ENCODE results near the gene DOCK1. TPM values are rescaled to one million over a fixed set of nuclear protein-coding genes. Genes with fewer than 3 reads are reported as not detected.

The DOCK1 gene
- total and polyA plus RNA-seq, 5 donors: 7.8 to 23.1 (median 20.8) TPM

GRCh38 chr10:127013211-127013656, 108.0 kb downstream of the DOCK1 start:
- whole genome bisulfite sequencing: 29% methylated on average over 9 of the region's 9 CpGs
- intact Hi-C loops (cut with DNase I): no loop called here
- no peak overlapping the region for H3K27ac ChIP-seq (ENCODE audit: low read length)
- ATAC-seq (peak; percentile 49 to 50), DNase-seq (peak in 2 of 3 donors; percentile 49 to 50)
- H3K27me3 ChIP-seq (ENCODE audit: control insufficient read depth, insufficient read depth): no peaks in the 10 kb centered on the region
- H3K4me1 ChIP-seq (ENCODE audit: control insufficient read depth, insufficient read depth, low read length): no peaks in the 10 kb centered on the region
- no peak overlapping the region for H3K4me3 ChIP-seq (ENCODE audit: low read length)
- H3K9me3 ChIP-seq (ENCODE audit: control insufficient read depth, low read length): no peaks in the 10 kb centered on the region

DNA sequence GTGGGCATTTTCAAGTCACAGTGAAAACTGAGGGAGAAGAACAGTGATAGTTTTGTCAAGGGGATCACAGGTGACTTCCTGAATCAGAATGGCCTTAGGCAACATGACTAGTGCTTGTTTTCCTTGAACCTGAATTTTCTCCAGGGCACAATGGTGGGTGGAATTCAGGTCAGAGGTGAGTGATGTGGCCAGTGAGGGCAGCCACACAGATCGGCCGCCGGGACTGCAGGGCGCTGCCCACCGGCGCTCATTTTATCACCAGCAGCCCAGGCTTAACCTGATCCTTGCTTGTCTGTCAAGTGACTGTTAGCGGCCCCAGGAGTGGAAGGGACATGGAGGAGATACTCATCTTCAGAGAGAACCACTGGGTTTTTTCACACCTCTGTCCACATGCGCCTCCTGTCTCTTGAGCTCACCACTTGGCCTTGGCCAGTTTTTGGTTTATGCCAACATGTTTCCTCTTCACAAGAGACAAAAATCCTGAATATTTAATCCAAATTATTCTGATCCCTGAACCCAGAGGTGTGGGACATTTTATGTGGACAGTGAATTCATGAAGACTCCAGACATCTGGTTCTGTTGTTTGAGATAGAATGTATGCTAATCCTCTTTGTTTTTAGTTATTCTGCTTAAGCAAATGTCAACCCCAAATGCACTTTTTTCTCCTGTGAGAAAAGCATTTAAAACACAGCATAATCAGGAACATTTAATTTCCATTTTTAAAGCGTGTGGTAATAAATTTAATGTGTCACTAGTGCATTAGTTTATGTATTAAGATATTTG, 108.7 kb downstream of the DOCK1 start:
- H3K27ac ChIP-seq (ENCODE audit: low read length): no peak overlapping the region
- WGBS: 74% methylated on average over 9 of the region's 9 CpGs
- intact Hi-C loops (cut with DNase I): no loop called here
- no peaks in the 10 kb centered on the region for H3K4me1 ChIP-seq (ENCODE audit: control insufficient read depth, insufficient read depth, low read length)
- H3K4me3 ChIP-seq (ENCODE audit: low read length): no peak overlapping the region
- DNase-seq (no peak), ATAC-seq (peak in 1 of 2 donors; percentile 17)
- no peaks in the 10 kb centered on the region for H3K9me3 ChIP-seq (ENCODE audit: control insufficient read depth, low read length)
- no peaks in the 10 kb centered on the region for H3K27me3 ChIP-seq (ENCODE audit: control insufficient read depth, insufficient read depth)

- Histone ChIP-seq H3K4me3 (ENCODE audit: low read length) (no peak overlapping the region), H3K4me1 (ENCODE audit: control insufficient read depth, insufficient read depth, low read length) (no peaks in the 10 kb centered on the region), H3K27me3 (ENCODE audit: control insufficient read depth, insufficient read depth) (no peaks in the 10 kb centered on the region), H3K9me3 (ENCODE audit: control insufficient read depth, low read length) (no peaks in the 10 kb centered on the region), H3K27ac (ENCODE audit: low read length) (no peak overlapping the region)
- no peak for DNase-seq
- 89% methylated on average over 4 of the region's 4 CpGs for WGBS
- no peak for ATAC-seq
- intact Hi-C loops (cut with DNase I): no loop called here
These were observed 109.4 kb downstream of the DOCK1 start for GRCh38 chr10:127014671-127015070.

DNA sequence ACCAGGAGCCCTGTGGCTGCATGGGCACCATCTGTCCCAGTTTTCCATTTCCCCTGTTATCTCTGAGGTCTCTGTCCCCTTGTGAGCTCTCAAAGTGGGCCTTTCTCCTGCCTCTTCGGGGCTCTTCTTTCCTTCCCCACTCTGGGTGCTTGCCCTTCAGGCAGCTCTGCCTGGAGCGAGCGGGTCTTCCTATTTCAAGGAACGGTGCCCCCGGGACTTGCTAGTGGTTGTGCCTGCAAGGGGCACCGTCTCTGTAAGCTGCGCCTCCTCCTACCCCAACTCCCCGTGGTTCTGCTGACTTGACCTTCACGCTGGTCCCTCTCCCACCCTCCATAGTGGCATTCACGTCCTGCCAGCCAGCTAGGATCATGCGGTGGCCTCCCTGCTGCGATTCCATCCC, 110.1 kb downstream of the DOCK1 start:
- H3K27ac ChIP-seq (ENCODE audit: low read length): no peak overlapping the region
- H3K9me3 ChIP-seq (ENCODE audit: control insufficient read depth, low read length): no peaks in the 10 kb centered on the region
- DNase-seq: no peak
- H3K4me3 ChIP-seq (ENCODE audit: low read length): no peak overlapping the region
- H3K27me3 ChIP-seq (ENCODE audit: control insufficient read depth, insufficient read depth): no peaks in the 10 kb centered on the region
- intact Hi-C loops (cut with DNase I): no loop called here
- no peak for ATAC-seq
- 96% methylated on average over 12 of the region's 12 CpGs for WGBS
- no peaks in the 10 kb centered on the region for H3K4me1 ChIP-seq (ENCODE audit: control insufficient read depth, insufficient read depth, low read length)

- Histone ChIP-seq H3K9me3 (ENCODE audit: control insufficient read depth, low read length) (no peaks in the 10 kb centered on the region), H3K27ac (ENCODE audit: low read length) (no peak overlapping the region), H3K4me1 (ENCODE audit: control insufficient read depth, insufficient read depth, low read length) (no peaks in the 10 kb centered on the region), H3K4me3 (ENCODE audit: low read length) (no peak overlapping the region), H3K27me3 (ENCODE audit: control insufficient read depth, insufficient read depth) (no peaks in the 10 kb centered on the region)
- intact Hi-C loops (cut with DNase I): no loop called here
- 94% methylated on average over 11 of the region's 11 CpGs for WGBS
- DNase-seq: no peak
- no peak for ATAC-seq
These were observed 111.1 kb downstream of the DOCK1 start for GRCh38 chr10:127016331-127016730.

DNA sequence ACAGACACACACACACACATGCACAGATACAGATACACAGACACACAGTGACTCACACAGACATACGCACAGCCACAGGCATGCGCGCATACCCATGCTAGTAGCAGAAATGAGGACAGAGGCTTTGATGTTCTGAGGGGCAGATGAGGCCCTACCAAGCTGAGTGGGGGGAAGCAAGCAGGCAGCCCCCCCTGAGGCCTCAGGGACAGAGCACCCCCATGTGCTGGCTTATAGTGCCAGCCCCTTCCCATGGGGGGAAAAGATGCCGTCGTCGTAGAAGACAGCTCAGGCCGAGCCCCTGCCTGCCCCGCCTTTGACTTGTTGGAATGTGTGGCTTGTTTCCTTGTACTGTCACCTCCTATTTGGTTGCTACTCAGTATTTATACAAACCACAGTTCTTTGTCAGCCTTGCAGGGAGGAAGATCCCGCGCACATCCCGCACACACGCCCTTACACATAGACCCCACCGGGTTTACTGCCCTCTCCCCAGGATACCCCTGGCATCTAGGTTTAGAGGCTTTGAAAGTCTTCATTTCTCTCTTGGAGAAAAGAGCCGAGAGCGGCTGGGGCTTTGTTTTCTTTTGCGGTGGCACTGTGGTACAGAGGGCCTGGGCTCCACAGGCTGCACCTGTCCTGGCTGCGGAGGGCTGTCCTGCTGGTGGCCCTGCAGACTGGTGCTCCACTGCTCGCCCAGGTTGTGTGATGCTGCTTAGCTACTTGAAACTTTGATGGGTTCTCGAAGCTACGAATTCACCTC, 112.5 kb downstream of the DOCK1 start:
- intact Hi-C loops (cut with DNase I): no loop called here
- H3K4me3 ChIP-seq (ENCODE audit: low read length): no peak overlapping the region
- no peaks in the 10 kb centered on the region for H3K27me3 ChIP-seq (ENCODE audit: control insufficient read depth, insufficient read depth)
- no peak for ATAC-seq
- no peak for DNase-seq
- no peak overlapping the region for H3K27ac ChIP-seq (ENCODE audit: low read length)
- no peaks in the 10 kb centered on the region for H3K9me3 ChIP-seq (ENCODE audit: control insufficient read depth, low read length)
- 92% methylated on average over 20 of the region's 20 CpGs for WGBS
- H3K4me1 ChIP-seq (ENCODE audit: control insufficient read depth, insufficient read depth, low read length): no peaks in the 10 kb centered on the region

DNA sequence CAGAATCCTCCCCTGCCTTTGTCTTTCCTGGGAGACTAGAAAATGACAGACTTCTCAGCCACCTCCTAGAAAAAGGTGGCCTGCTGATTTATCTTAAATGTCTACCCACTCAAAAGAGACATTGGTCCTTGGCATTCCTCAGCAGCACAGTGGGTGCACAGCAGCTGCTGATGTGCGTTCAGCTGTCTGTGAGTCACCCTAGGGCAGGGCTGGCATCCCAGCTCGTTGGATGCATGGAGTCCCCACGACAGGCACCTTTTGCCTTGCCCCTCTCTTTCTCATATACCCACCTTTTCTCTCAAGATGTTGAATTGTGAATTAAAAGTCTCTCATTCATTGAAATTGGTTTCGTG, 113.0 kb downstream of the DOCK1 start:
- Histone ChIP-seq H3K27me3 (ENCODE audit: control insufficient read depth, insufficient read depth) (no peaks in the 10 kb centered on the region), H3K4me3 (ENCODE audit: low read length) (no peak overlapping the region), H3K27ac (ENCODE audit: low read length) (no peak overlapping the region), H3K9me3 (ENCODE audit: control insufficient read depth, low read length) (no peaks in the 10 kb centered on the region), H3K4me1 (ENCODE audit: control insufficient read depth, insufficient read depth, low read length) (no peaks in the 10 kb centered on the region)
- no peak for DNase-seq
- intact Hi-C loops (cut with DNase I): no loop called here
- ATAC-seq: no peak
- 93% methylated on average over 4 of the region's 4 CpGs for WGBS

- no peaks in the 10 kb centered on the region for H3K4me1 ChIP-seq (ENCODE audit: control insufficient read depth, insufficient read depth, low read length)
- ATAC-seq: no peak
- H3K9me3 ChIP-seq (ENCODE audit: control insufficient read depth, low read length): no peaks in the 10 kb centered on the region
- no peaks in the 10 kb centered on the region for H3K27me3 ChIP-seq (ENCODE audit: control insufficient read depth, insufficient read depth)
- intact Hi-C loops (cut with DNase I): no loop called here
- no peak for DNase-seq
- H3K4me3 ChIP-seq (ENCODE audit: low read length): no peak overlapping the region
- H3K27ac ChIP-seq (ENCODE audit: low read length): no peak overlapping the region
- 99% methylated on average over 8 of the region's 8 CpGs for WGBS
These were observed 113.5 kb downstream of the DOCK1 start for GRCh38 chr10:127018766-127019165.

- H3K4me1 ChIP-seq (ENCODE audit: control insufficient read depth, insufficient read depth, low read length): no peaks in the 10 kb centered on the region
- no peak overlapping the region for H3K4me3 ChIP-seq (ENCODE audit: low read length)
- DNase-seq (no peak), ATAC-seq (no peak)
- no peak overlapping the region for H3K27ac ChIP-seq (ENCODE audit: low read length)
- no peaks in the 10 kb centered on the region for H3K27me3 ChIP-seq (ENCODE audit: control insufficient read depth, insufficient read depth)
- intact Hi-C loops (cut with DNase I): no loop called here
- no peaks in the 10 kb centered on the region for H3K9me3 ChIP-seq (ENCODE audit: control insufficient read depth, low read length)
- 99% methylated on average over 3 of the region's 3 CpGs for WGBS
These were observed 115.0 kb downstream of the DOCK1 start for GRCh38 chr10:127020260-127020659.

DNA sequence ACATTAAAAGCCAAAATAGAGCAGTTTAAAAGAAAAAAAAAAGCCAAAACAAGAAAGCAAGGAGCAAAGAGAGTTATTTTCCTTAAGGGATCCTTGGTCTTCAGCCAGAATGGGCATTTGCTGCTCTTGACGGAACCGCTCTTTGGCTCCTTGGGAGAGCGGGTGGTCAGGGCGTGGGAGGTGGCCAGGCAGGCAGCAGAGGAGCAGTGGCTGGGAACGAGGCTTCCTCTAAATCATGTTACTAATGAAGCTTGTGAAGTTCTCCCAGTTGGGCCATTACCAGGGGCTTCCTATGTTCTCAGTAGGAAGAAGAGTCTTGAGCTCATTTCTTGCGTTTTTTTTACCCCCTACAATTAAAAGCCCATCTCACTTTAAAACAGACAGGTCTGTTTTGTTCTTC, 116.6 kb downstream of the DOCK1 start:
- Histone ChIP-seq H3K27ac (ENCODE audit: low read length) (no peak overlapping the region), H3K4me1 (ENCODE audit: control insufficient read depth, insufficient read depth, low read length) (no peaks in the 10 kb centered on the region), H3K9me3 (ENCODE audit: control insufficient read depth, low read length) (no peaks in the 10 kb centered on the region), H3K27me3 (ENCODE audit: control insufficient read depth, insufficient read depth) (no peaks in the 10 kb centered on the region), H3K4me3 (ENCODE audit: low read length) (no peak overlapping the region)
- intact Hi-C loops (cut with DNase I): no loop called here
- ATAC-seq (no peak), DNase-seq (no peak)
- 89% methylated on average over 6 of the region's 6 CpGs for WGBS

DNA sequence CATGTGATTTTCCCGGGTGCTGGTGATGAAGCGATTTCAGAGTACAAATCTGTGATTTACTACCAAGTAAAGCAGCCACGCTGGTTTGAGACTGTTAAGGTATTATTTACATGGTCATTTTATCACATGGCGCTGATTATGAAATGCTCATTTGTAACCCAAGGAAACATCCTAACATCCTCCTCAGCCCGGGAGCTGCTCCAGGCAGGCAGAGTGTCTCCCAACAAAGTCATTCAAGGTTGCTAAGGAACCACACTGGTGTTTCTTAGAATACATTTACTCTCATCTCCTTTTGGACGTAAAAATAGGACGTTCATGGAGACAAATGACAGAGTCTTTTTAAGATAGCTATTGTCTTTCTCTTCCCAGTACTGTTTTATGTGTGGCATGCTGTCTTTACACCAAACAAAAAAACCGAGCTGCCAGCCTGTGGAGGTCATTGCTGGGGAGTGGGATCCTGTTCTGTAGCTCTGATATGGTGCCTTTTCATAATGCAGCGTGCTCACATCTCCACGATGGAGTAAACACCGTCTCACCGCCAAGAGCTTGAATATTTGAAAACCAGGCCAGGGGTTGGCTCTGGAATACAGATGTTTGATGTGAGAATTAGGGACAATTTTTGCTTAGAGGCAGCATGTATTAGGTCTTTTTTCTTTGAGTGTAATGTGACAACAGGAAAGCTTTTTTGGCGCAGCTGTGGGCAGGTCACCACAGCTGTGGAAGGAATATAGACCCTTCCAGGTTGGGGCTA, 119.6 kb downstream of the DOCK1 start:
- WGBS: 81% methylated on average over 13 of the region's 13 CpGs
- ATAC-seq (peak in 1 of 2 donors; percentile 51), DNase-seq (no peak)
- Histone ChIP-seq H3K27ac (ENCODE audit: low read length) (no peak overlapping the region), H3K27me3 (ENCODE audit: control insufficient read depth, insufficient read depth) (no peaks in the 10 kb centered on the region), H3K4me3 (ENCODE audit: low read length) (no peak overlapping the region), H3K9me3 (ENCODE audit: control insufficient read depth, low read length) (no peaks in the 10 kb centered on the region), H3K4me1 (ENCODE audit: control insufficient read depth, insufficient read depth, low read length) (no peaks in the 10 kb centered on the region)
- intact Hi-C loops (cut with DNase I): no loop called here

Measured in right cardiac atrium (tissue), 5 donors.